Left lung (tissue), 10 donors: ENCODE data around the gene EPHA8. TPM values are rescaled to one million over a fixed set of nuclear protein-coding genes. Genes with fewer than 3 reads are reported as not detected.
A peak's percentile ranks its signal among the peaks of the same experiment; 100 is the strongest.

Experiments used
- ATAC-seq: fragments of 200-7000 bp; cut with Tn5 transposase; one replicate; pipeline ENCODE4 v1.9.1; 2020; ENCODE audit warnings: moderate library complexity
- DNase-seq, 4 donors: peaks; one replicate each; pipeline ENCODE4 v3.0.0-alpha.2; 2013 to 2020
- H3K27ac ChIP-seq, 2 donors: fragments of 200-600 bp; sonication (generic) in 1 of 2; one replicate each; pipeline versions ENCODE4 v1.5.0 to v1.8.0; 2020 to 2021
- H3K27me3 ChIP-seq, 2 donors: fragments of 200-600 bp; sonication (generic) in 1 of 2; one replicate each; pipeline versions ENCODE4 v1.5.0 to v1.8.0; 2020 to 2021
- H3K36me3 ChIP-seq, 2 donors: fragments of 200-600 bp; sonication (generic) in 1 of 2; one replicate each; pipeline versions ENCODE4 v1.5.0 to v1.8.0; 2020 to 2021
- H3K4me1 ChIP-seq, 2 donors: fragments of 200-600 bp; one replicate each; pipeline ENCODE4 v1.8.0; 2021
- H3K4me3 ChIP-seq, 2 donors: fragments of 200-600 bp; sonication (generic) in 1 of 2; one replicate each; pipeline versions ENCODE4 v1.5.0 to v1.8.0; 2020 to 2021; ENCODE audit warnings: mild to moderate bottlenecking in 1 of 2
- H3K9me3 ChIP-seq, 2 donors: fragments of 200-600 bp; sonication (generic) in 1 of 2; one replicate each; pipeline versions ENCODE4 v1.5.0 to v1.8.0; 2020 to 2021
- intact Hi-C, 2 donors: fragments of 100-400 bp; cut with DNase I; formaldehyde crosslinking; loops; one replicate each; pipeline versions ENCODE4 v1.11.2 to v1.14.2; 2022
- polyA plus RNA-seq, 6 donors: library from polyadenylated mRNA; unstranded; fragments of 120-200 nt; gene quantifications; one replicate each; pipeline ENCODE4 v1.2.1, GENCODE V29; 2013; ENCODE audit not compliant: insufficient read length in 6 of 6
- total RNA-seq, 2 donors: library from RNA; stranded (reverse); fragmentation: NEBNext Ultra II Directional; extraction: Animal tissue kit (Norgen Biotek cat#: 25700); gene quantifications; one replicate each; pipeline ENCODE4 v1.2.1, GENCODE V29; 2021
- TF ChIP-seq, protein P1 (sequence below), 2 donors: fragments of 200-600 bp; sonication (generic) in 1 of 2; IDR thresholded peaks; one replicate each; pipeline versions ENCODE4 v1.5.0 to v1.8.0; 2021; ENCODE audit warnings: antibody characterized with exemption in 2 of 2
- donor health status: DM: no; HTN: yes; CAD: no.
- donor health status: DM: no; HTN: no; CAD: no.

Gene EPHA8
- total and polyA plus RNA-seq, 8 donors: 0.07 to 0.21 (median 0.18) TPM; not detected in 5

DNA sequence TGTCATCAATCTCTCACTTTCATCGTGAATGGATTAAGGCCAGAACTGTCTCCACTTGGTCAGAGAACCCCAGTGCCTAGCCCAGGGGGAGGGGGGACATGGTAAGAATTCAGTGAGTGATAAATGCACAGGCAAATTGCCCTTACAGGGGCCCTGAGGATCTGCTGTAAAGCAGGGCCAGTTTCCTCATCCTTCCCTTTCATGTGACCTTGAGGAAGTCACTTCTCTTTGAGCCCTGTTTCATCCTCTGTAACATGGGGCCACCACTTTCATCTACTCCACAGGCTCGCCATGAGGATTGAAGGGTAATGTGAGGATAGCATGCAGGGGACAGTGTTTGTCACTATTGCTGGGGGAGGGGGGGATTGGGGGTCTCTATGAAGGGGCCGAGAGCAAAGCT, 45.1 kb downstream of the EPHA8 start:
- Histone ChIP-seq H3K4me1 (no peaks in the 10 kb centered on the region), H3K27ac (no peak overlapping the region), H3K27me3 (peaks cover 6 to 93% of the 10 kb centered on the region in 2 donors), H3K4me3 (no peak overlapping the region), H3K9me3 (no peaks in the 10 kb centered on the region), H3K36me3 (no peaks in the 10 kb centered on the region)
- ATAC-seq (no peak), DNase-seq (no peak)
- TF ChIP-seq, protein P1, sequence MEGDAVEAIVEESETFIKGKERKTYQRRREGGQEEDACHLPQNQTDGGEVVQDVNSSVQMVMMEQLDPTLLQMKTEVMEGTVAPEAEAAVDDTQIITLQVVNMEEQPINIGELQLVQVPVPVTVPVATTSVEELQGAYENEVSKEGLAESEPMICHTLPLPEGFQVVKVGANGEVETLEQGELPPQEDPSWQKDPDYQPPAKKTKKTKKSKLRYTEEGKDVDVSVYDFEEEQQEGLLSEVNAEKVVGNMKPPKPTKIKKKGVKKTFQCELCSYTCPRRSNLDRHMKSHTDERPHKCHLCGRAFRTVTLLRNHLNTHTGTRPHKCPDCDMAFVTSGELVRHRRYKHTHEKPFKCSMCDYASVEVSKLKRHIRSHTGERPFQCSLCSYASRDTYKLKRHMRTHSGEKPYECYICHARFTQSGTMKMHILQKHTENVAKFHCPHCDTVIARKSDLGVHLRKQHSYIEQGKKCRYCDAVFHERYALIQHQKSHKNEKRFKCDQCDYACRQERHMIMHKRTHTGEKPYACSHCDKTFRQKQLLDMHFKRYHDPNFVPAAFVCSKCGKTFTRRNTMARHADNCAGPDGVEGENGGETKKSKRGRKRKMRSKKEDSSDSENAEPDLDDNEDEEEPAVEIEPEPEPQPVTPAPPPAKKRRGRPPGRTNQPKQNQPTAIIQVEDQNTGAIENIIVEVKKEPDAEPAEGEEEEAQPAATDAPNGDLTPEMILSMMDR (IDR thresholded peaks at IDR 0.05): no peak
- intact Hi-C loops: no loop called here

DNA sequence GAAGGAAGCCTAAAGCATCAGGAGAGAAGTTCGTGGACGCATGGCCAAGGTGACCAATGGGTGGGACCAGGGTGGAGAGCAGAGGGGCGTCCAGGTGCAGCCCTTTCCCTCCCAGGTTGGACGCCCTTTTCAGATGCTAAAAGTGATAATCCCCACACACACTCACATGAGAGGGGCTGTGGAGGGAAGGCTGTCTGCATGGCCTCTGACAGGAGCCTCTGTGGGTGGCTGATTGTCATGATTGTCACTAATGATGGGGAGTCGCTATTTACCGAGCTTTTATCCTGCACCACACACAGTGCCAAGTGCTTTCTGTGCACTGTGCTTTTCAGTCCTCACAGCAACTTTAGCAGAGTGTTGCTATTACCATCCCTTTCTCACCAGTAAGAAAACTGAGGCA, 46.0 kb downstream of the EPHA8 start:
- Histone ChIP-seq H3K4me1 (no peaks in the 10 kb centered on the region), H3K36me3 (no peaks in the 10 kb centered on the region), H3K9me3 (no peaks in the 10 kb centered on the region), H3K4me3 (no peak overlapping the region), H3K27me3 (peaks cover 6 to 92% of the 10 kb centered on the region in 2 donors), H3K27ac (no peak overlapping the region)
- ATAC-seq (no peak), DNase-seq (no peak)
- intact Hi-C loops: no loop called here
- TF ChIP-seq, protein P1 (IDR thresholded peaks at IDR 0.05): no peak

DNA sequence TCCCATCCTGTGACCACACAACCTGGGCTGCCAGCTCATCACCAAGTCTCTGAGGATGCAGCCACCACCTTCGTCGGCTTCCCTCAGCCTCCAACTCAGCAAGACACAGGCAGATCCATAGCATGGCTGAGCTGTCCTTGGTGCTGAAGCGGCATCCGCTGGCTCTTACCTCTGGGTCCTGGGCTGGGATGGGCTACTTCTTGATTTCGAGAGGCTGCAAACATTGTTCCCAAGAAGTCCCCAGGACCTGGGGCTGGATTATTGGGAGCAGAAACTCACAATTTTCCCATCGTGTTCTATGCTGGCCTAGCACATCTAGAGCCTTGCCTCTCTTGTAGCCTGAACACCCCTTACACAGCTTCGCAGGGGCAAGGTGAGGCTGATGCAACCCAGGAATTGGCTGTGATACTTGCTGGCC, 48.2 kb downstream of the EPHA8 start:
- Histone ChIP-seq H3K27ac (no peak overlapping the region), H3K27me3 (peaks cover 0 to 95% of the 10 kb centered on the region in 2 donors), H3K4me3 (no peak overlapping the region), H3K4me1 (no peaks in the 10 kb centered on the region), H3K36me3 (no peaks in the 10 kb centered on the region), H3K9me3 (no peaks in the 10 kb centered on the region)
- DNase-seq (peak in 3 of 4 donors; percentile 60 to 79 (median 63)), ATAC-seq (peak; percentile 69)
- TF ChIP-seq, protein P1 (IDR thresholded peaks at IDR 0.05): no peak
- intact Hi-C loops: no loop called here

DNA sequence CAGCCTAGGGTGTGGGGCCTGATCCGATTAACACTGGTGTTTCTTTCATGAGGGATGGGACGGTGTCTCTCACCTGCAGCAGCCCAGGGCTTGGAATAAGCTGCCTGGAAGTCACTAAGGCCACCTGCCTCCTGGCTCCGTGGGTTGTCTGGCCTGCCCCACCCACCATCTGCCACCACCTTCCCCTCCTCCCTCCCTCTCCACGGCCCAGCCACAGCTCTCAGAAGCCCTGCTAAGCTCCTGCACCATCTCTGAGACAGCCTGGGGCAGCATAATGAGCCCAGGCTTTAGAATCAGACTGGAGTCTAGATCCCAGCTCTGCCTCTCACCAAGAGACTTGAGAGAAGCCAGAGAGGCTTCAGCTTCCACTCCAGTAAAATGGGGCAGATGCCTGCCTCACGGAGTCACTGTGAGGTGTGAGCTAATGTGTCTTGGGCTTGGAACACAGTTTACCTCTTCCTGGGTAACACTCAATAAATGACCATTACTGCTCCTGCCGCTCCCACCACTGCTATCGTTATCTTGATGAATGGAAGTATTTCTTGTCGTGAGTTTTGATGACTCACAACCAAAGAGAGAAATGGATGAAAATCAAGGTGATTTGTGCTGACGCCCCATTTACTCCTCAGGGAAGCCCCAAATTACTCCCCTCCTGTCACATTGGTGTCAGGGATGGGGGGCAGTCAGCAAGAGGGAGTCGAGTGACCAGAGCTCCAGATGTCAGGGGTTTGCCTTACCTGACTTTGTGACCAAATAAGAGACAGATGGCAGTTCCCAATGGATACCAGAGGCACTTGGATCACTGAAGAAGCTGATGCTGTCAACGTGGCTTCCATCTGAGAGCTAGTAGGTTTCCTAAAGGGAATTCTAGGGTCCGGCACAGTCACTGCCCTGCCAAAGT, 49.6 kb downstream of the EPHA8 start:
- ATAC-seq: no peak
- intact Hi-C loops: no loop called here
- TF ChIP-seq, protein P1 (IDR thresholded peaks at IDR 0.05): no peak
- H3K4me1 ChIP-seq: no peaks in the 10 kb centered on the region
- DNase-seq: no peak
- no peak overlapping the region for H3K27ac ChIP-seq
- H3K36me3 ChIP-seq: no peaks in the 10 kb centered on the region
- no peaks in the 10 kb centered on the region for H3K9me3 ChIP-seq
- H3K4me3 ChIP-seq: no peak overlapping the region
- H3K27me3 ChIP-seq: peaks cover 5 to 95% of the 10 kb centered on the region in 2 donors

DNA sequence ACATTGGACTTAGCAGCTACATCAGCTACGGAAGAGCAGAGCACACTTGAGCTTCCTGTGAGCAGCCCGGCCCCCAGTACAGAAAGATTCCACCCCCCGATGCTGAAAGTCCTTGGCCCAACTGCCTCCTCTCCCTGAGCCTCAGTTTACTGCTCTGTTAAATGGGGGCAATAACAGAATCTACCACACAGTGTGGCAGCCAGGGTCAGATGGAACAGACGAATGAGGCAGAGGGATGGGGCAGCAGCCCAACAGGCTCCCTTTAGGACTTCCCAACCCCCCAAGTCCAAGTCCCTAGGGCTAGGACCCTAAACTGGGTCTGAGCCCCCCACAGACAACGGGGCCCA, 50.3 kb downstream of the EPHA8 start:
- no peaks in the 10 kb centered on the region for H3K36me3 ChIP-seq
- no peak for ATAC-seq
- DNase-seq: no peak
- no peaks in the 10 kb centered on the region for H3K4me1 ChIP-seq
- H3K27ac ChIP-seq: no peak overlapping the region
- no peaks in the 10 kb centered on the region for H3K9me3 ChIP-seq
- TF ChIP-seq, protein P1 (IDR thresholded peaks at IDR 0.05): no peak
- intact Hi-C loops: no loop called here
- no peak overlapping the region for H3K4me3 ChIP-seq
- H3K27me3 ChIP-seq: peaks cover 5 to 95% of the 10 kb centered on the region in 2 donors
